K562 (cell line): ENCODE results near the gene SYT6. TPM values are rescaled to one million over a fixed set of nuclear protein-coding genes. Genes with fewer than 3 reads are reported as not detected.

ENCODE experiments used
- EWSR1 ChIP-seq: fragments of 450-650 bp; IDR thresholded peaks from 2 replicates; pipeline ENCODE4 v1.6.1; 2018; ENCODE audit warnings: borderline replicate concordance, mild to moderate bottlenecking, low read depth, moderate library complexity; ENCODE audit not compliant: partially characterized antibody
- FOSL1 ChIP-seq: fragments of 200-800 bp; sonication (Bioruptor generic); conservative IDR thresholded peaks from 2 replicates; pipeline ENCODE4 v1.6.1; 2016; ENCODE audit warnings: missing genetic modification characterization, missing compliant biosample characterization
- FOXK2 ChIP-seq, 2 experiments: fragments of 450-650 bp; IDR thresholded peaks in 1 of 2; conservative IDR thresholded peaks in 1 of 2; 2 replicates each; pipeline ENCODE4 v1.6.1; 2016; ENCODE audit warnings: low read depth in 2 of 2, mild to moderate bottlenecking in 1 of 2
- FOXP1 ChIP-seq: sonication (generic); formaldehyde crosslinking; IDR thresholded peaks from 2 replicates; pipeline ENCODE4 v1.8.0; 2022; ENCODE audit warnings: mild to moderate bottlenecking, missing genetic modification reagents
- GABPA ChIP-seq: fragments of 200-800 bp; sonication (Bioruptor generic); conservative IDR thresholded peaks from 2 replicates; pipeline ENCODE4 v1.6.1; 2016; ENCODE audit warnings: low read depth, missing genetic modification characterization, missing compliant biosample characterization
- HNRNPK ChIP-seq: fragments of 200-400 bp; formaldehyde crosslinking; IDR thresholded peaks from one replicate; pipeline ENCODE4 v1.6.1; 2018; ENCODE audit warnings: mild to moderate bottlenecking, low read depth, low read length; ENCODE audit not compliant: poor library complexity, severe bottlenecking
- MAX ChIP-seq: sonication (generic); formaldehyde crosslinking; IDR thresholded peaks from 2 replicates; pipeline ENCODE4 v1.9.0; 2022; ENCODE audit warnings: mild to moderate bottlenecking, missing genetic modification reagents
- MXI1 ChIP-seq: IDR thresholded peaks from 2 replicates; pipeline ENCODE4 v1.6.1; 2011; ENCODE audit warnings: low read depth, mild to moderate bottlenecking, improper control_type of control experiment, low read length
- NFE2 ChIP-seq: IDR thresholded peaks from 2 replicates; pipeline ENCODE4 v1.6.1; 2014; ENCODE audit warnings: antibody characterized with exemption, low read depth
- NFIX ChIP-seq: fragments of 250-450 bp; sonication (Bioruptor Pico); IDR thresholded peaks from 2 replicates; pipeline ENCODE4 v1.4.0; 2020; ENCODE audit warnings: low read depth, mild to moderate bottlenecking, moderate library complexity
- NR4A1 ChIP-seq, 2 experiments: fragments of 250-450 bp in 1 of 2; fragments of 450-650 bp in 1 of 2; sonication (Bioruptor Pico) in 1 of 2; IDR thresholded peaks; 2 replicates each; pipeline versions ENCODE4 v1.4.0 to v1.6.1; 2016 to 2020; ENCODE audit warnings: mild to moderate bottlenecking in 2 of 2, missing compliant biosample characterization in 1 of 2, missing genetic modification characterization in 1 of 2, moderate library complexity in 1 of 2
- PHF8 ChIP-seq: fragments of 200-600 bp; sonication (generic); IDR thresholded peaks from 2 replicates; pipeline ENCODE4 v1.6.1; 2012; ENCODE audit warnings: mixed run types, mild to moderate bottlenecking, inconsistent platforms, low read length, moderate library complexity, borderline replicate concordance
- PYGO2 ChIP-seq: fragments of 450-650 bp; IDR thresholded peaks from 2 replicates; pipeline ENCODE4 v1.6.1; 2016; ENCODE audit warnings: mild to moderate bottlenecking, missing genetic modification characterization, moderate library complexity, missing compliant biosample characterization
- RB1 ChIP-seq: fragments of 450-650 bp; IDR thresholded peaks from 2 replicates; pipeline ENCODE4 v1.6.1; 2017; ENCODE audit warnings: low read depth, mild to moderate bottlenecking
- SMAD2 ChIP-seq: fragments of 150-350 bp; IDR thresholded peaks from 2 replicates; pipeline ENCODE4 v1.6.1; 2014; ENCODE audit warnings: low read depth, mild to moderate bottlenecking, low read length
- SMARCB1 ChIP-seq: IDR thresholded peaks from 2 replicates; pipeline ENCODE4 v1.6.1; 2011; ENCODE audit warnings: improper control_type of control experiment, low read depth; ENCODE audit not compliant: insufficient read length
- SNIP1 ChIP-seq: fragments of 450-650 bp; IDR thresholded peaks from 2 replicates; pipeline ENCODE4 v1.7.1; 2017; ENCODE audit warnings: low read depth, mild to moderate bottlenecking
- TOE1 ChIP-seq, 2 experiments: fragments of 450-650 bp in 1 of 2; sonication (generic) in 1 of 2; formaldehyde crosslinking in 1 of 2; IDR thresholded peaks; 2 replicates each; pipeline versions ENCODE4 v1.7.1 to v1.8.0; 2016 to 2022; ENCODE audit warnings: borderline replicate concordance in 2 of 2, mild to moderate bottlenecking in 2 of 2, antibody characterized with exemption in 1 of 2, inconsistent platforms in 1 of 2, low read depth in 1 of 2, missing genetic modification reagents in 1 of 2, moderate library complexity in 1 of 2
- U2AF2 ChIP-seq: fragments of 200-400 bp; formaldehyde crosslinking; optimal IDR thresholded peaks from 2 replicates; pipeline ENCODE3; 2017; ENCODE audit warnings: low read depth, mild to moderate bottlenecking, low read length
- ZBTB17 ChIP-seq: fragments of 450-650 bp; formaldehyde crosslinking; IDR thresholded peaks from 2 replicates; pipeline ENCODE4 v1.4.0; 2020; ENCODE audit warnings: mild to moderate bottlenecking
- ZC3H11A ChIP-seq: IDR thresholded peaks from 2 replicates; pipeline ENCODE4 v1.6.1; 2012; ENCODE audit warnings: low read depth, low read length, improper control_type of control experiment
- ZFP1 ChIP-seq: fragments of 450-650 bp; formaldehyde crosslinking; IDR thresholded peaks from 2 replicates; pipeline ENCODE4 v1.4.0; 2020; ENCODE audit warnings: mild to moderate bottlenecking, mixed read lengths
- polyA plus RNA-seq, 8 experiments: library from polyadenylated mRNA; depleted of rRNA in 4 of 8; stranded (reverse) in 5 of 8; unstranded in 3 of 8; fragments of >200 nt; fragmentation: Nextera tagmentation in 2 of 8; fragmentation: Illumina TruSeq in 1 of 8; extraction: Ambion mirVana in 2 of 8; extraction: Trizol in 1 of 8; gene quantifications; 2 replicates each; pipeline versions ENCODE4 v1.2.1 to v1.2.3, GENCODE V29; 2011 to 2014; ENCODE audit warnings: inconsistent platforms in 1 of 8, missing spikeins in 1 of 8
- total RNA-seq, 7 experiments: library from RNA; depleted of rRNA in 6 of 7; stranded (reverse); fragments of >200 nt in 6 of 7; fragmentation: Illumina TruSeq in 2 of 7; extraction: Trizol in 2 of 7; gene quantifications; 2 replicates each; pipeline versions ENCODE4 v1.2.1 to v1.2.3, GENCODE V29; 2011 to 2021; ENCODE audit warnings: low replicate concordance in 1 of 7
- TF ChIP-seq, protein P1 (sequence below): sonication (generic); formaldehyde crosslinking; IDR thresholded peaks from 2 replicates; pipeline ENCODE4 v1.8.0; 2022; ENCODE audit warnings: mild to moderate bottlenecking, missing genetic modification reagents
- TF ChIP-seq, protein P2 (sequence below): IDR thresholded peaks from 2 replicates; pipeline ENCODE4 v1.6.1; 2014; ENCODE audit warnings: antibody characterized with exemption

SYT6 gene
- total and polyA plus RNA-seq, 9 of the 15 experiments (the other 6 are each of a cell fraction or from before 2014, with no cell fraction given): 0.06 TPM; not detected in 8

GRCh38 chr1:114088392-114089299, 65.0 kb downstream of the SYT6 start (continued):
- TF ChIP-seq MXI1 (no peak), ZC3H11A (no peak), PYGO2 (tag) (no peak), RB1 (no peak), FOXP1 (CRISPR knock-in tag) (no peak), MAX (peak; percentile 48; the same call in 1 of the 2 replicates), SMAD2 (no peak), EWSR1 (no peak), SNIP1 (no peak), FOXK2 (conservative IDR thresholded peaks at IDR 0.05 in 1 of 2, IDR thresholded peaks at IDR 0.05 in 1 of 2; ENCODE audit: low read depth in 2 of 2) (no peak), NFE2 (no peak), GABPA (tag) (no peak), ZBTB17 (no peak), NFIX (CRISPR knock-in tag) (no peak), TOE1 (IDR thresholded peaks at IDR 0.05; ENCODE audit: borderline replicate concordance) (no peak), TOE1 (CRISPR knock-in tag; IDR thresholded peaks at IDR 0.05; ENCODE audit: borderline replicate concordance, low read depth) (no peak), SMARCB1 (no peak), NR4A1 (CRISPR knock-in tag; IDR thresholded peaks at IDR 0.05) (no peak), NR4A1 (tag; IDR thresholded peaks at IDR 0.05) (no peak), ZFP1 (CRISPR knock-in tag) (no peak), FOSL1 (tag) (peak; percentile 53; the same call in 1 of the 2 replicates), HNRNPK (no peak), PHF8 (no peak), U2AF2 (no peak)
- TF ChIP-seq, protein P1, sequence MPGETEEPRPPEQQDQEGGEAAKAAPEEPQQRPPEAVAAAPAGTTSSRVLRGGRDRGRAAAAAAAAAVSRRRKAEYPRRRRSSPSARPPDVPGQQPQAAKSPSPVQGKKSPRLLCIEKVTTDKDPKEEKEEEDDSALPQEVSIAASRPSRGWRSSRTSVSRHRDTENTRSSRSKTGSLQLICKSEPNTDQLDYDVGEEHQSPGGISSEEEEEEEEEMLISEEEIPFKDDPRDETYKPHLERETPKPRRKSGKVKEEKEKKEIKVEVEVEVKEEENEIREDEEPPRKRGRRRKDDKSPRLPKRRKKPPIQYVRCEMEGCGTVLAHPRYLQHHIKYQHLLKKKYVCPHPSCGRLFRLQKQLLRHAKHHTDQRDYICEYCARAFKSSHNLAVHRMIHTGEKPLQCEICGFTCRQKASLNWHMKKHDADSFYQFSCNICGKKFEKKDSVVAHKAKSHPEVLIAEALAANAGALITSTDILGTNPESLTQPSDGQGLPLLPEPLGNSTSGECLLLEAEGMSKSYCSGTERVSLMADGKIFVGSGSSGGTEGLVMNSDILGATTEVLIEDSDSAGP (CRISPR knock-in tag): no peak
- TF ChIP-seq, protein P2, sequence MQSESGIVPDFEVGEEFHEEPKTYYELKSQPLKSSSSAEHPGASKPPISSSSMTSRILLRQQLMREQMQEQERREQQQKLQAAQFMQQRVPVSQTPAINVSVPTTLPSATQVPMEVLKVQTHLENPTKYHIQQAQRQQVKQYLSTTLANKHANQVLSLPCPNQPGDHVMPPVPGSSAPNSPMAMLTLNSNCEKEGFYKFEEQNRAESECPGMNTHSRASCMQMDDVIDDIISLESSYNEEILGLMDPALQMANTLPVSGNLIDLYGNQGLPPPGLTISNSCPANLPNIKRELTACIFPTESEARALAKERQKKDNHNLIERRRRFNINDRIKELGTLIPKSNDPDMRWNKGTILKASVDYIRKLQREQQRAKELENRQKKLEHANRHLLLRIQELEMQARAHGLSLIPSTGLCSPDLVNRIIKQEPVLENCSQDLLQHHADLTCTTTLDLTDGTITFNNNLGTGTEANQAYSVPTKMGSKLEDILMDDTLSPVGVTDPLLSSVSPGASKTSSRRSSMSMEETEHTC: no peak
